H1 (cell line): ENCODE data around the gene KLHL2. TPM values are rescaled to one million over a fixed set of nuclear protein-coding genes. Genes with fewer than 3 reads are reported as not detected.

Source experiments
- CTCF ChIA-PET: fragments of 300-600 bp; sonication (Branson Sonifier 250); formaldehyde crosslinking; loops from one replicate; lab custom pipeline; 2021; ENCODE audit not compliant: partially characterized antibody; lab: Charles Lee
- POLR2A ChIA-PET: fragments of 300-600 bp; sonication (Branson Sonifier 250); formaldehyde crosslinking; loops from one replicate; lab custom pipeline; 2021; ENCODE audit warnings: inconsistent platforms; ENCODE audit not compliant: partially characterized antibody; lab: Charles Lee
- DNase-seq, 2 experiments: peaks; one replicate each; pipeline versions ENCODE4 v3.0.0 to v3.0.0-alpha.2; 2010 to 2022; ENCODE audit warnings: low spot score in 2 of 2, low read depth in 1 of 2, mixed read lengths in 1 of 2
- FAIRE-seq: peaks from 2 replicates; lab custom pipeline; 2011; peaks lifted over from hg19 to GRCh38; lab: Jason Lieb, UNC
- H2AFZ ChIP-seq: 2 replicates; pipeline ENCODE4 v1.8.1; 2012; ENCODE audit warnings: low read length, inconsistent platforms
- H2AK5ac ChIP-seq: 2 replicates; pipeline ENCODE4 v1.6.1; 2013; ENCODE audit warnings: low read depth, low read length
- H2BK120ac ChIP-seq: replicated peaks from 2 replicates; pipeline ENCODE3; 2013; ENCODE audit warnings: low read depth, low read length, inconsistent platforms
- H2BK12ac ChIP-seq: 2 replicates; pipeline ENCODE4 v1.6.1; 2013; ENCODE audit warnings: low read depth, low read length
- H2BK15ac ChIP-seq: 2 replicates; pipeline ENCODE4 v1.6.1; 2013; ENCODE audit warnings: low read length
- H2BK20ac ChIP-seq: 2 replicates; pipeline ENCODE4 v1.6.1; 2013; ENCODE audit warnings: low read length
- H2BK5ac ChIP-seq: 2 replicates; pipeline ENCODE4 v1.6.1; 2013; ENCODE audit warnings: low read depth, low read length
- H3K14ac ChIP-seq: 2 replicates; pipeline ENCODE4 v1.6.1; 2013; ENCODE audit warnings: inconsistent platforms; ENCODE audit not compliant: insufficient read length
- H3K18ac ChIP-seq: 2 replicates; pipeline ENCODE4 v1.6.1; 2013; ENCODE audit warnings: low read length; ENCODE audit errors: extremely low read depth
- H3K23ac ChIP-seq: 2 replicates; pipeline ENCODE4 v1.6.1; 2013; ENCODE audit warnings: inconsistent platforms; ENCODE audit not compliant: insufficient read length
- H3K23me2 ChIP-seq: 2 replicates; pipeline ENCODE4 v1.6.1; 2013; ENCODE audit warnings: low read depth, low read length
- H3K27ac ChIP-seq: 2 replicates; pipeline ENCODE4 v1.6.1; 2011; ENCODE audit warnings: low read depth, low read length, inconsistent platforms
- H3K27me3 ChIP-seq, 4 experiments: replicated peaks in 1 of 4; 1 replicate in 1 of 4; 2 replicates in 3 of 4; pipeline versions ENCODE4 v1.6.1 to v1.8.1; 2011 to 2013; ENCODE audit warnings: low read length in 3 of 4, mild to moderate bottlenecking in 3 of 4, inconsistent platforms in 2 of 4, mixed read lengths in 2 of 4, moderate library complexity in 1 of 4; ENCODE audit not compliant: control insufficient read depth in 3 of 4, insufficient read depth in 3 of 4; ENCODE audit errors: extremely low read depth in 1 of 4
- H3K36me3 ChIP-seq, 4 experiments: 2 replicates each; pipeline versions ENCODE4 v1.6.1 to v1.8.1; 2011 to 2013; ENCODE audit warnings: mild to moderate bottlenecking in 4 of 4, low read length in 3 of 4, moderate library complexity in 2 of 4, control low read depth in 1 of 4, inconsistent platforms in 1 of 4; ENCODE audit not compliant: insufficient read depth in 4 of 4, control insufficient read depth in 2 of 4
- H3K4ac ChIP-seq: replicated peaks from 2 replicates; pipeline ENCODE3; 2013; ENCODE audit warnings: low read length, low read depth, mixed read lengths, inconsistent platforms; ENCODE audit not compliant: insufficient read length
- H3K4me1 ChIP-seq, 4 experiments: replicated peaks in 1 of 4; 1 replicate in 1 of 4; 2 replicates in 3 of 4; pipeline versions ENCODE4 v1.6.1 to v1.8.1; 2011 to 2013; ENCODE audit warnings: low read length in 3 of 4, inconsistent platforms in 2 of 4, mixed read lengths in 1 of 4; ENCODE audit not compliant: insufficient read depth in 4 of 4, control insufficient read depth in 3 of 4
- H3K4me2 ChIP-seq, 2 experiments: 2 replicates each; pipeline versions ENCODE4 v1.6.1 to v1.8.1; 2011 to 2013; ENCODE audit warnings: low read depth in 2 of 2, low read length in 2 of 2, control low read depth in 1 of 2, inconsistent platforms in 1 of 2, mild to moderate bottlenecking in 1 of 2; ENCODE audit not compliant: insufficient read depth in 1 of 2
- H3K4me3 ChIP-seq, 4 experiments: fragments of 200-600, 300-600 bp in 1 of 4; sonication (generic), shearing (Covaris generic), sonication (Bioruptor Twin) in 1 of 4; 2 replicates each; pipeline versions ENCODE4 v1.5.1 to v1.8.1; 2011 to 2016; ENCODE audit warnings: low read length in 4 of 4, low read depth in 3 of 4, control low read depth in 2 of 4, inconsistent platforms in 2 of 4, mild to moderate bottlenecking in 2 of 4, mixed read lengths in 1 of 4, moderate library complexity in 1 of 4; ENCODE audit not compliant: insufficient read depth in 2 of 4; ENCODE audit errors: extremely low read depth in 1 of 4
- H3K56ac ChIP-seq: replicated peaks from 2 replicates; pipeline ENCODE3; 2013; ENCODE audit warnings: low read depth, mild to moderate bottlenecking, mixed read lengths, low read length, inconsistent platforms; ENCODE audit not compliant: insufficient read length
- H3K79me1 ChIP-seq: 2 replicates; pipeline ENCODE4 v1.6.1; 2013; ENCODE audit warnings: low read depth, low read length, control low read depth
- H3K79me2 ChIP-seq, 2 experiments: 2 replicates each; pipeline versions ENCODE4 v1.6.1 to v1.8.1; 2012 to 2013; ENCODE audit warnings: low read length in 2 of 2, mild to moderate bottlenecking in 2 of 2, inconsistent platforms in 1 of 2; ENCODE audit not compliant: insufficient read depth in 2 of 2, control insufficient read depth in 1 of 2
- H3K9ac ChIP-seq, 4 experiments: replicated peaks in 1 of 4; 1 replicate in 1 of 4; 2 replicates in 3 of 4; pipeline versions ENCODE4 v1.6.1 to v1.8.1; 2011 to 2013; ENCODE audit warnings: low read depth in 3 of 4, low read length in 3 of 4, control low read depth in 2 of 4, mild to moderate bottlenecking in 2 of 4, moderate library complexity in 2 of 4, inconsistent platforms in 1 of 4; ENCODE audit errors: extremely low read depth in 1 of 4
- H3K9me3 ChIP-seq, 2 experiments: 2 replicates each; pipeline versions ENCODE4 v1.6.1 to v1.8.1; 2012 to 2013; ENCODE audit warnings: mild to moderate bottlenecking in 2 of 2, moderate library complexity in 2 of 2, control low read depth in 1 of 2, inconsistent platforms in 1 of 2, low read depth in 1 of 2, low read length in 1 of 2, mixed read lengths in 1 of 2; ENCODE audit not compliant: insufficient read depth in 2 of 2
- H4K20me1 ChIP-seq, 2 experiments: replicated peaks in 1 of 2; 2 replicates each; pipeline versions ENCODE3 to v1.8.1; 2011 to 2013; ENCODE audit warnings: inconsistent platforms in 2 of 2, low read length in 2 of 2, mild to moderate bottlenecking in 1 of 2; ENCODE audit not compliant: insufficient read depth in 2 of 2, control insufficient read depth in 1 of 2
- H4K5ac ChIP-seq: 2 replicates; pipeline ENCODE4 v1.6.1; 2013; ENCODE audit warnings: low read length, low read depth, mixed read lengths, inconsistent platforms; ENCODE audit not compliant: insufficient read length
- H4K8ac ChIP-seq: 2 replicates; pipeline ENCODE4 v1.8.0; 2013; ENCODE audit warnings: mild to moderate bottlenecking, moderate library complexity, low read length, inconsistent platforms; ENCODE audit not compliant: insufficient read depth; ENCODE audit errors: extremely low read depth
- H4K91ac ChIP-seq: replicated peaks from 2 replicates; pipeline ENCODE3; 2013; ENCODE audit warnings: low read length, mixed read lengths, inconsistent platforms; ENCODE audit not compliant: insufficient read length
- ATF3 ChIP-seq: IDR thresholded peaks from 2 replicates; pipeline ENCODE4 v1.6.1; 2011; ENCODE audit warnings: low read depth, mild to moderate bottlenecking, low read length; ENCODE audit not compliant: insufficient read depth
- BACH1 ChIP-seq: IDR thresholded peaks from 2 replicates; pipeline ENCODE4 v1.6.1; 2012; ENCODE audit warnings: low read length, improper control_type of control experiment
- EGR1 ChIP-seq: IDR thresholded peaks from 2 replicates; pipeline ENCODE4 v1.6.1; 2011; ENCODE audit warnings: low read depth, low read length, borderline replicate concordance
- EP300 ChIP-seq, 2 experiments: IDR thresholded peaks; 1 replicate in 1 of 2; 2 replicates in 1 of 2; pipeline ENCODE4 v1.6.1; 2011 to 2012; ENCODE audit warnings: low read depth in 2 of 2, low read length in 2 of 2, mild to moderate bottlenecking in 2 of 2, borderline replicate concordance in 1 of 2, inconsistent platforms in 1 of 2, moderate library complexity in 1 of 2
- KDM5A ChIP-seq: fragments of 200-600 bp; IDR thresholded peaks from 2 replicates; pipeline ENCODE4 v1.7.1; 2012; ENCODE audit warnings: mild to moderate bottlenecking, low read length, inconsistent platforms, mixed read lengths
- MAFK ChIP-seq: IDR thresholded peaks from 2 replicates; pipeline ENCODE4 v1.6.1; 2012; ENCODE audit warnings: low read depth, mild to moderate bottlenecking, improper control_type of control experiment, low read length
- POU5F1 ChIP-seq: IDR thresholded peaks from 2 replicates; pipeline ENCODE4 v1.6.1; 2011; ENCODE audit warnings: low read depth, mild to moderate bottlenecking, low read length, moderate library complexity
- RAD21 ChIP-seq, 2 experiments: IDR thresholded peaks in 1 of 2; conservative IDR thresholded peaks in 1 of 2; 2 replicates each; pipeline ENCODE4 v1.6.1; 2011; ENCODE audit warnings: low read depth in 2 of 2, low read length in 2 of 2, improper control_type of control experiment in 1 of 2, inconsistent platforms in 1 of 2, mild to moderate bottlenecking in 1 of 2, moderate library complexity in 1 of 2
- SIN3A ChIP-seq, 2 experiments: IDR thresholded peaks in 1 of 2; conservative IDR thresholded peaks in 1 of 2; 2 replicates each; pipeline ENCODE4 v1.6.1; 2011 to 2012; ENCODE audit warnings: low read length in 2 of 2, improper control_type of control experiment in 1 of 2, low read depth in 1 of 2, mild to moderate bottlenecking in 1 of 2
- WGBS, 2 experiments: shearing (Covaris generic) in 1 of 2; methylation state at CpG; one replicate each; pipeline versions ENCODE4 v1.1.6 to v1.1.7; 2013 to 2015; ENCODE audit warnings: low lambda C conversion rate in 2 of 2, mixed read lengths in 2 of 2, inconsistent platforms in 1 of 2, low coverage in 1 of 2, missing lambda C conversion rate in 1 of 2; ENCODE audit not compliant: insufficient replicate concordance in 2 of 2, insufficient coverage in 1 of 2, insufficient read length in 1 of 2; ENCODE audit errors: extremely low coverage in 1 of 2, missing lambda C conversion rate in 1 of 2; 5-methylcytosine and 5-hydroxymethylcytosine counted together
- polyA plus RNA-seq, 7 experiments: library from polyadenylated mRNA; depleted of rRNA in 3 of 7; stranded (reverse) in 5 of 7; unstranded in 2 of 7; fragments of >200 nt in 5 of 7; fragments of 200-250 nt in 2 of 7; gene quantifications; 1 replicate in 5 of 7; 2 replicates in 1 of 7; 4 replicates in 1 of 7; pipeline versions ENCODE4 v1.2.1 to v1.2.3, GENCODE V29; 2011 to 2013; ENCODE audit warnings: missing spikeins in 2 of 7, mixed read lengths in 2 of 7
- total RNA-seq: library from RNA; stranded (reverse); fragmentation: NEBNext Ultra II Directional; extraction: Animal tissue kit (Norgen Biotek cat#: 25700); gene quantifications from 2 replicates; pipeline ENCODE4 v1.2.1, GENCODE V29; 2021

Gene KLHL2
- total and polyA plus RNA-seq, 2 of the 8 experiments (the other 6 are each of a cell fraction or from before 2014, with no cell fraction given): 5.2 to 12.0 TPM

- Histone ChIP-seq H3K9ac (no peak overlapping the region), H3K23ac (no peak overlapping the region), H2BK15ac (no peak overlapping the region), H3K79me2 (no peaks in the 10 kb centered on the region), H3K14ac (no peak overlapping the region), H3K36me3 (peaks cover 0 to 23% (median 9%) of the 10 kb centered on the region in 4 experiments; a peak in 6 of 8 replicates), H4K5ac (no peak overlapping the region), H4K8ac (no peak overlapping the region), H3K23me2 (no peaks in the 10 kb centered on the region), H2BK120ac (no peak overlapping the region), H3K4me2 (no peak overlapping the region), H2BK12ac (no peak overlapping the region), H3K56ac (no peak overlapping the region), H4K91ac (no peak overlapping the region), H2BK5ac (no peak overlapping the region), H2BK20ac (no peak overlapping the region), H3K79me1 (no peaks in the 10 kb centered on the region), H3K4me1 (no peaks in the 10 kb centered on the region), H3K4ac (no peak overlapping the region), H3K27ac (no peak overlapping the region), H3K4me3 (no peak overlapping the region), H3K9me3 (no peaks in the 10 kb centered on the region), H2AK5ac (no peak overlapping the region), H4K20me1 (no peaks in the 10 kb centered on the region), H3K18ac (no peak overlapping the region), H2AFZ (no peak overlapping the region), H3K27me3 (no peaks in the 10 kb centered on the region)
- WGBS, 2 experiments: 78% methylated on average over 10 of the region's 10 CpGs; no CpG with 5 or more reads in 1 of the 2 experiments
- POLR2A ChIA-PET: interaction anchor here (0.9 to 2.6 kb wide), 3 partner anchors 9 to 18 kb away, joined by 3 to 11 read pairs (median 3); partner anchors contain the start of gene MSMO1
- CTCF ChIA-PET: interaction anchor here (0.7 to 14.3 kb wide), 17 partner anchors 10 to 230 kb away, joined by 3 to 235 read pairs (median 3); partner anchors contain the start of gene MSMO1
- DNase-seq (no peak), FAIRE-seq (no peak)
- TF ChIP-seq EGR1 (no peak), RAD21 (IDR thresholded peaks at IDR 0.05 in 1 of 2, conservative IDR thresholded peaks at IDR 0.05 in 1 of 2; ENCODE audit: low read depth in 2 of 2, low read length in 2 of 2) (peak; percentile 13 to 41; a peak in 2 of 4 replicates), BACH1 (no peak), ATF3 (no peak), SIN3A (conservative IDR thresholded peaks at IDR 0.05 in 1 of 2, IDR thresholded peaks at IDR 0.05 in 1 of 2; ENCODE audit: low read depth in 1 of 2, low read length in 2 of 2) (no peak), EP300 (IDR thresholded peaks at IDR 0.05; ENCODE audit: borderline replicate concordance in 1 of 2, low read depth in 2 of 2, low read length in 2 of 2) (no peak), POU5F1 (no peak), MAFK (no peak), KDM5A (no peak)
Measured at GRCh38 chr4:165345666-165346417, 138.5 kb downstream of the KLHL2 start.
